ENCODE data around the gene CEP78.
"Not testable (repeated sequence)": the region's sequence is repeated elsewhere in the genome, so short reads cannot be mapped to it uniquely, and the experiment has no call there.

The CEP78 gene
- 69.0 to 169 (median 109) reads per million in 4 experiments for total RNA-seq

GRCh38 chr9:78235762-78236550 lies at the start of gene CEP78:
Gene CEP78, plus strand, starts transcription at chr9:78236075. Its CDS starts 276 bp downstream, at chr9:78236351.
- DNase-seq, result peak; percentile 73

- DNase-seq, result no peak
Observed at GRCh38 chr9:78187763-78188484, 48.0 kb upstream of the CEP78 start.

GRCh38 chr9:78188594-78188993 lies 47.3 kb upstream of the CEP78 start:
- no peak for DNase-seq

GRCh38 chr9:78189001-78189400 lies 46.9 kb upstream of the CEP78 start:
- no peak for DNase-seq

- no peak for DNase-seq
Observed at GRCh38 chr9:78189461-78189860, 46.4 kb upstream of the CEP78 start.

GRCh38 chr9:78191931-78192330 lies 43.9 kb upstream of the CEP78 start:
- DNase-seq, result no peak

GRCh38 chr9:78196258-78196657 lies 39.6 kb upstream of the CEP78 start:
- no peak for DNase-seq

- not testable (repeated sequence) for DNase-seq
Observed at GRCh38 chr9:78201158-78201777, 34.6 kb upstream of the CEP78 start.

- no peak for DNase-seq
Observed at GRCh38 chr9:78207319-78207718, 28.6 kb upstream of the CEP78 start.

- no peak for DNase-seq
Observed at GRCh38 chr9:78207901-78208300, 28.0 kb upstream of the CEP78 start.

GRCh38 chr9:78209127-78209526 lies 26.7 kb upstream of the CEP78 start:
- DNase-seq, result no peak

GRCh38 chr9:78210841-78211301 lies 25.0 kb upstream of the CEP78 start:
- no peak for DNase-seq

- DNase-seq, result no peak
Observed at GRCh38 chr9:78212868-78213267, 23.0 kb upstream of the CEP78 start.

GRCh38 chr9:78213712-78214111 lies 22.2 kb upstream of the CEP78 start:
- no peak for DNase-seq

- no peak for DNase-seq
Observed at GRCh38 chr9:78214492-78214891, 21.4 kb upstream of the CEP78 start.

GRCh38 chr9:78215706-78216105 lies 20.2 kb upstream of the CEP78 start:
- no peak for DNase-seq

- no peak for DNase-seq
Observed at GRCh38 chr9:78218890-78219289, 17.0 kb upstream of the CEP78 start.

GRCh38 chr9:78221425-78221824 lies 14.4 kb upstream of the CEP78 start:
- no peak for DNase-seq

- DNase-seq, result not testable (repeated sequence)
Observed at GRCh38 chr9:78221841-78222240, 14.0 kb upstream of the CEP78 start.

- no peak for DNase-seq
Observed at GRCh38 chr9:78230761-78231160, 5.1 kb upstream of the CEP78 start.

GRCh38 chr9:78232471-78232870 lies 3.4 kb upstream of the CEP78 start:
- DNase-seq, result not testable (repeated sequence)

GRCh38 chr9:78234810-78235209 lies 1.1 kb upstream of the CEP78 start:
- no peak for DNase-seq

- DNase-seq, result no peak
Observed at GRCh38 chr9:78235256-78235761, 566 bp upstream of the CEP78 start.
